ENCODE data around the gene FNBP1L.

FNBP1L gene

GRCh38 chr1:93436496-93436895 lies 11.4 kb upstream of the FNBP1L start:
- DNase-seq = no peak
- Mint-ChIP-seq H3K9me3 (no peaks in the 10 kb centered on the region), H3K4me3 (no peak overlapping the region), H3K27ac (no peak overlapping the region), H3K36me3 (ENCODE audit: low read depth) (no peaks in the 10 kb centered on the region), H3K27me3 (peaks cover 20% of the 10 kb centered on the region), H3K4me1 (ENCODE audit: low read depth) (peaks cover 3% of the 10 kb centered on the region)

- Mint-ChIP-seq H3K27ac (no peak overlapping the region), H3K4me1 (ENCODE audit: low read depth) (peaks cover 3% of the 10 kb centered on the region), H3K4me3 (no peak overlapping the region), H3K27me3 (peaks cover 18% of the 10 kb centered on the region), H3K36me3 (ENCODE audit: low read depth) (no peaks in the 10 kb centered on the region), H3K9me3 (no peaks in the 10 kb centered on the region)
- no peak for DNase-seq
These were observed 9.8 kb upstream of the FNBP1L start for GRCh38 chr1:93437976-93438605.

GRCh38 chr1:93438716-93439115 lies 9.2 kb upstream of the FNBP1L start:
- H3K4me1 Mint-ChIP-seq (ENCODE audit: low read depth) = peaks cover 3% of the 10 kb centered on the region
- no peak overlapping the region for H3K27ac Mint-ChIP-seq
- H3K27me3 Mint-ChIP-seq = peaks cover 18% of the 10 kb centered on the region
- no peak for DNase-seq
- no peaks in the 10 kb centered on the region for H3K9me3 Mint-ChIP-seq
- H3K4me3 Mint-ChIP-seq = no peak overlapping the region
- H3K36me3 Mint-ChIP-seq (ENCODE audit: low read depth) = no peaks in the 10 kb centered on the region

- peaks cover 3% of the 10 kb centered on the region for H3K4me1 Mint-ChIP-seq (ENCODE audit: low read depth)
- no peaks in the 10 kb centered on the region for H3K36me3 Mint-ChIP-seq (ENCODE audit: low read depth)
- H3K27me3 Mint-ChIP-seq = peaks cover 8% of the 10 kb centered on the region
- DNase-seq = no peak
- H3K4me3 Mint-ChIP-seq = no peak overlapping the region
- no peaks in the 10 kb centered on the region for H3K9me3 Mint-ChIP-seq
- H3K27ac Mint-ChIP-seq = no peak overlapping the region
These were observed 7.6 kb upstream of the FNBP1L start for GRCh38 chr1:93440272-93440671.

- Mint-ChIP-seq H3K27me3 (peaks cover 7% of the 10 kb centered on the region), H3K27ac (no peak overlapping the region), H3K4me3 (no peak overlapping the region), H3K36me3 (ENCODE audit: low read depth) (no peaks in the 10 kb centered on the region), H3K9me3 (no peaks in the 10 kb centered on the region), H3K4me1 (ENCODE audit: low read depth) (peaks cover 3% of the 10 kb centered on the region)
- DNase-seq = no peak
These were observed 7.2 kb upstream of the FNBP1L start for GRCh38 chr1:93440706-93441105.

- peaks cover 10% of the 10 kb centered on the region for H3K27me3 Mint-ChIP-seq
- no peaks in the 10 kb centered on the region for H3K9me3 Mint-ChIP-seq
- no peak overlapping the region for H3K27ac Mint-ChIP-seq
- peaks cover 3% of the 10 kb centered on the region for H3K4me1 Mint-ChIP-seq (ENCODE audit: low read depth)
- no peak overlapping the region for H3K4me3 Mint-ChIP-seq
- DNase-seq = no peak
- no peaks in the 10 kb centered on the region for H3K36me3 Mint-ChIP-seq (ENCODE audit: low read depth)
These were observed 6.3 kb upstream of the FNBP1L start for GRCh38 chr1:93441589-93441988.

GRCh38 chr1:93442008-93442666 lies 5.8 kb upstream of the FNBP1L start:
- H3K4me3 Mint-ChIP-seq = no peak overlapping the region
- H3K27me3 Mint-ChIP-seq = peaks cover 15% of the 10 kb centered on the region
- H3K36me3 Mint-ChIP-seq (ENCODE audit: low read depth) = no peaks in the 10 kb centered on the region
- H3K27ac Mint-ChIP-seq = no peak overlapping the region
- peaks cover 6% of the 10 kb centered on the region for H3K4me1 Mint-ChIP-seq (ENCODE audit: low read depth)
- H3K9me3 Mint-ChIP-seq = no peaks in the 10 kb centered on the region
- DNase-seq = no peak

GRCh38 chr1:93442741-93443140 lies 5.2 kb upstream of the FNBP1L start:
- H3K4me3 Mint-ChIP-seq = no peak overlapping the region
- peaks cover 21% of the 10 kb centered on the region for H3K27me3 Mint-ChIP-seq
- DNase-seq = no peak
- no peaks in the 10 kb centered on the region for H3K9me3 Mint-ChIP-seq
- H3K36me3 Mint-ChIP-seq (ENCODE audit: low read depth) = no peaks in the 10 kb centered on the region
- H3K4me1 Mint-ChIP-seq (ENCODE audit: low read depth) = peaks cover 10% of the 10 kb centered on the region
- H3K27ac Mint-ChIP-seq = no peak overlapping the region

- H3K4me1 Mint-ChIP-seq (ENCODE audit: low read depth) = peaks cover 8% of the 10 kb centered on the region
- no peaks in the 10 kb centered on the region for H3K9me3 Mint-ChIP-seq
- H3K27ac Mint-ChIP-seq = no peak overlapping the region
- no peak overlapping the region for H3K4me3 Mint-ChIP-seq
- no peak for DNase-seq
- H3K36me3 Mint-ChIP-seq (ENCODE audit: low read depth) = no peaks in the 10 kb centered on the region
- H3K27me3 Mint-ChIP-seq = peaks cover 23% of the 10 kb centered on the region
These were observed 4.5 kb upstream of the FNBP1L start for GRCh38 chr1:93443454-93443853.

GRCh38 chr1:93446837-93447451 lies 974 bp upstream of the FNBP1L start:
- peak overlapping the region; percentile 82 for H3K4me3 Mint-ChIP-seq
- no peaks in the 10 kb centered on the region for H3K36me3 Mint-ChIP-seq (ENCODE audit: low read depth)
- peaks cover 17% of the 10 kb centered on the region for H3K4me1 Mint-ChIP-seq (ENCODE audit: low read depth)
- DNase-seq = no peak
- no peak overlapping the region for H3K27ac Mint-ChIP-seq
- H3K9me3 Mint-ChIP-seq = no peaks in the 10 kb centered on the region
- peaks cover 45% of the 10 kb centered on the region for H3K27me3 Mint-ChIP-seq

GRCh38 chr1:93448292-93448982 lies 519 bp downstream of the FNBP1L start:
- H3K27ac Mint-ChIP-seq = no peak overlapping the region

GRCh38 chr1:93448983-93449804 lies 1.3 kb downstream of the FNBP1L start:
- Mint-ChIP-seq H3K4me1 (ENCODE audit: low read depth) (peaks cover 17% of the 10 kb centered on the region), H3K36me3 (ENCODE audit: low read depth) (no peaks in the 10 kb centered on the region), H3K4me3 (peak overlapping the region; percentile 82), H3K27ac (no peak overlapping the region), H3K9me3 (no peaks in the 10 kb centered on the region), H3K27me3 (peaks cover 63% of the 10 kb centered on the region)
- DNase-seq = no peak

More at GRCh38 chr1:93448292-93448982, 519 bp downstream of the FNBP1L start:
- H3K36me3 Mint-ChIP-seq (ENCODE audit: low read depth) = no peaks in the 10 kb centered on the region
- peaks cover 58% of the 10 kb centered on the region for H3K27me3 Mint-ChIP-seq
- DNase-seq = peak; percentile 52
- peak overlapping the region; percentile 82 for H3K4me3 Mint-ChIP-seq
- H3K9me3 Mint-ChIP-seq = no peaks in the 10 kb centered on the region
- peaks cover 17% of the 10 kb centered on the region for H3K4me1 Mint-ChIP-seq (ENCODE audit: low read depth)

GRCh38 chr1:93450321-93450720 lies 2.4 kb downstream of the FNBP1L start:
- DNase-seq = no peak
- H3K27ac Mint-ChIP-seq = no peak overlapping the region
- H3K27me3 Mint-ChIP-seq = peaks cover 67% of the 10 kb centered on the region
- H3K36me3 Mint-ChIP-seq (ENCODE audit: low read depth) = no peaks in the 10 kb centered on the region
- no peak overlapping the region for H3K4me3 Mint-ChIP-seq
- peaks cover 17% of the 10 kb centered on the region for H3K4me1 Mint-ChIP-seq (ENCODE audit: low read depth)
- no peaks in the 10 kb centered on the region for H3K9me3 Mint-ChIP-seq

- peaks cover 51% of the 10 kb centered on the region for H3K27me3 Mint-ChIP-seq
- H3K9me3 Mint-ChIP-seq = no peaks in the 10 kb centered on the region
- peaks cover 6% of the 10 kb centered on the region for H3K4me1 Mint-ChIP-seq (ENCODE audit: low read depth)
- no peak for DNase-seq
- H3K4me3 Mint-ChIP-seq = no peak overlapping the region
- H3K27ac Mint-ChIP-seq = no peak overlapping the region
- H3K36me3 Mint-ChIP-seq (ENCODE audit: low read depth) = no peaks in the 10 kb centered on the region
These were observed 6.0 kb downstream of the FNBP1L start for GRCh38 chr1:93453911-93454310.
